Putamen (tissue), 1 donor: ENCODE data around the gene ADARB2.
"Not testable (repeated sequence)": the region's sequence is repeated elsewhere in the genome, so short reads cannot be mapped to it uniquely, and the experiment has no call there.

ENCODE experiments used
- DNase-seq: peaks from one replicate; pipeline ENCODE4 v3.0.0-alpha.2; 2016; ENCODE audit warnings: low spot score

Gene ADARB2

DNA sequence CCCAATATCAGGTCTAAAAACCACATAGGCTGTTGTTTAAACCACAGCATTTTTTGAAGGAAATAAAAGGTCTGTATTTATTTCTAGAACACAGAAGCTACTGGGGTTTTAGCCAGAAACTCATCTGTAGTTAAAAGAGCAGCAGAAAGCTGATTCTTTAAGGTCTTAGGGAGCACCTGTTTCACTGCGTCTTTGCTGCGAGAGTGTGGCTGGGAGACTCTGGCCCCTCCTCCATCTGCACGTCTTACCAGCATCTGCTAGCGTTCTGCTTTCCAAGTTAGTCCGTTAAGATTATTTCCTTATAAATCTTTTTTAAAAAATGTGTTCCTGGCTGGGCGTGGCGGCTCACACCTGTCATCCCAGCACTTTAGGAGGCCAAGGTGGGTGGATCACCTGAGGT, 95.9 kb downstream of the ADARB2 start:
- DNase-seq, result no peak

DNA sequence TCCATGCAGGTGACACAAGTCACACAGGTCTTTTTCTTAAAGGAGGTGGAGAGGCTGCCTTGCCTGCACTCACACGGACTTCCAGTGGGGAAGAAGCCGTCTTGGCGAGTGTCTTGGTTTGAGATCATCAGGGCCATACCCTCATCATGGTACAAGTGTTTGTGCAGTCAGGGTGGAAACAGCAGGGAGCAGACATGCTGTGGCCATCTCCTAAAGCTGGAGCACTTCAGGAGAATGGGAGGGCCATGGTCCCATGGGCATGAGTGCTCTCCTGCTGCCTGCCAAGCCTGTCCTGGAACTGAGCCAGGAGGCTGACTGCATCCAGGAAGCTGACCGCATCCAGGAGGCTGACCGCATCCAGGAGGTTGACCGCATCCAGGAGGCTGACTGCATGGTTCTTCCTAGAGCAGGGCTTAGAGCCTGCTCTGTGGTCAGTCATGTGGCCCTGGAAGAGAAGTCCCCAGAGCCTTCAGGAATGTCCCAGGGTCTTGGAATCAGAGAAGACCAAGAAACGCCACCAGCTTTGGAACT, 98.4 kb downstream of the ADARB2 start:
- no peak for DNase-seq

DNA sequence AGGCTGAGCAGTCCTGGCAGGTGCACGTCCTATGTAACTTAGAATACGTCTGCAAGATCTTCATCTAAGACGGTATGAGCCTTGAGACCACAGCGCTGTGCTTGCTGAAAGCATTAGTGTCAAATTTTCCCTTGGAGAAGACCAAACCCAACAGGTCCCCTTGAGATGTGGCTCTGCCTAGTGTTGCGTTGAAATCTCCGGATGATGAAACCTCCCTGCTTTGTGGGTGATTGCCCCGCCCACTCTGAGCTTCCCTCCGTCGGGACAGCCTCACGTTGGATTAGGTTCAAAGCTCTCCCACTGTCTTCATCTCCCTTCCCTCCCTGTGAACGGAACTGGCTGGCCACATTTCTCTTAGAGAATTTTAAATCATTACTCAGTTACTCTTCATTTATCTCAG, 102.0 kb downstream of the ADARB2 start:
- no peak for DNase-seq

GRCh38 chr10:1634239-1634638, 103.1 kb downstream of the ADARB2 start:
- no peak for DNase-seq

DNA sequence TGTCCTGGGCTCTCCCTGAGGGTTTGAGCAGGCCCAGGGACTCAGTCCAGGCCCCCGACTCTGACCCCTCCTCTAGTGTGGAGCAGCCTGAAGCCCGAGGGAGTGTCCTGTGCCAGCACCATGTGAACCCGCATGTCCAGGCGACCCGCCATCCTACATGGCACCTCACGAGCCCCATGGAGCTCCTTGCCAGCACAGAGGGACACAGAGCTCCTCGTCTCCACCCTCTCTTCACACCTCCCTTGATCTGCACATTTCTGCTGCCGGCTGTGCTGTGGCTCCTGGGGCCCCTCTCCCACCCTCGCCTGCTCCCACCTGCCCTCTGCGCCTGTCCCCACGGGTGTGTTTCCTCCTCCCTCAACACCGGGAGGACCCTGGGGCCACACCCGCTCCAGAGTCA, 103.5 kb downstream of the ADARB2 start:
- DNase-seq, result no peak

- no peak for DNase-seq
Observed at GRCh38 chr10:1632596-1632995, 104.7 kb downstream of the ADARB2 start.

GRCh38 chr10:1632141-1632540, 105.2 kb downstream of the ADARB2 start:
- no peak for DNase-seq

DNA sequence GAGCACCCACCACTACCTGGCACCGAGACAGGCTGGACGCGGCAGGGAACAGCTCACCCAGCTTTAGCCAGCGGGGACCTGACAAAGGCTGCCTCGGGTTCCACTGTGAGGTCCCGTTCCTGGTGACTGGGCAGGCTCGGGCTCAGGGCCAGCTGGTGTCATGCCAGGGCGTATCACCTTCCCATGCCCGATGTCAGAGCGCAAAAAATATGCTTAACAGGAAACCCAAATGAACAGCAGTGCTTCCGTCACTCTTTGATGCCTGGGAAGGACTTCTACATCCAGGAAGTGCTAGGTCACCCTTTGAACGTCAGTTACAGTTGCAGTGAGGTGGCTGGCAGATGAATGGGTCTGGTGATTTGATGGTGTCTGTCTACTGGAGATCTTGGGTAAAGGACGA, 106.0 kb downstream of the ADARB2 start:
- DNase-seq, result no peak

GRCh38 chr10:1630304-1630703, 107.0 kb downstream of the ADARB2 start:
- DNase-seq, result no peak

- DNase-seq, result no peak
Observed at GRCh38 chr10:1629326-1630198, 107.8 kb downstream of the ADARB2 start.

- DNase-seq, result no peak
Observed at GRCh38 chr10:1628757-1629156, 108.6 kb downstream of the ADARB2 start.

GRCh38 chr10:1627945-1628344, 109.4 kb downstream of the ADARB2 start:
- no peak for DNase-seq

DNA sequence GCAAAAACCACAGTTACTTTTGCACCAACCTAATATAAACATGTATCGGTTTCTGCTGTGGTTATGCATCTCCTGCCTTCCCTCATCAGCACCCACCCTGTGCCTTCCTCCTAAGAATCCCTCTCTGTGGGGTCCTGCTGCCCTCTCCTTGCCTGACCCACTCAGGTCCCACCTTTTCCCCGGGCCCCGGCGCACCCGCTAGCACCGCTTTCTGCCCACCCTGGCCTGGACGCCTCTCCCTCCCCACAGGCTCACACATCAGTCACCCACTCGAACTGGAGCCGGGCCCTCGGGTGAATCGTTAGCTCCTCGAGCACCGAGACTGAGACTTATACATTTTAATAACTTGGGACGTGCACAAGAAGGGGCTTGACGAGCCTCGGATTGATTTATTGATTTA, 110.5 kb downstream of the ADARB2 start:
- no peak for DNase-seq

GRCh38 chr10:1626410-1626809, 110.9 kb downstream of the ADARB2 start:
- no peak for DNase-seq

DNA sequence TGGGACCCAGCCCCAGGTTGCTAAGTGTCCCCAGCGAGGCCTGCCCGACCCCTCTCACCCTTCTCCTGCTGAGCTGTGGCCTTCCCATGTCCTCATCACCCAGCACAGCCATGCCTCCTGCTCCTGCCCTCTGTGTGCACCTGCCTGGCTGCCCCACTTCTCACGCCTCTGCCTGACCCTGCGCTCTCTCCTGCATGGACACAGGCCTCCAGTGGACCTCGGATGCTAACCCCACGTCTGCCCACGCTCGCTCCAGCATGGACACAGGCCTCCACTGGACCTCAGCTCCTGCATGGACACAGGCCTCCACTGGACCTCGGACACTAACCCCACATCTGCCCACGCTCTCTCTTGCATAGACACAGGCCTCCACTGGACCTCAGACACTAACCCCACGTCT, 111.6 kb downstream of the ADARB2 start:
- no peak for DNase-seq

GRCh38 chr10:1625079-1625478, 112.2 kb downstream of the ADARB2 start:
- no peak for DNase-seq

- no peak for DNase-seq
Observed at GRCh38 chr10:1624240-1624639, 113.1 kb downstream of the ADARB2 start.

DNA sequence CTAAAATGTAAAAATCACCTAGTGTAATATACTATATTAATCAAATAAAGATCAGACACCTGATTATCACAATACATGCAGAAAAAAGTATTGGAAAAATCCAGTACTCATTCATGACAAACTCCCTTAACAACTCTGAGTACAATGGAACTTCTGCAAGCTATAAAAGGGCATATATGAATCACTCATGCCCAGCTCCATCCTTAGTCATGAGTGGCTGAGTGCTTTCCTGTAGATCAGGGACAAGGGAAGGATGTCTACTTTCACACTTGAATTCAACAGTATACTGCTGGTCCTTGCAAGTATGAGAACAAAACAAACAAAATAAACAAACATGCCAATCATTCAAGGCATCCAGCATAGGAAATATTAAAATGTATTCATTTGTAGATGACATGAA, 116.5 kb downstream of the ADARB2 start:
- no peak for DNase-seq

GRCh38 chr10:1617376-1618317, 119.7 kb downstream of the ADARB2 start:
- not testable (repeated sequence) for DNase-seq

DNA sequence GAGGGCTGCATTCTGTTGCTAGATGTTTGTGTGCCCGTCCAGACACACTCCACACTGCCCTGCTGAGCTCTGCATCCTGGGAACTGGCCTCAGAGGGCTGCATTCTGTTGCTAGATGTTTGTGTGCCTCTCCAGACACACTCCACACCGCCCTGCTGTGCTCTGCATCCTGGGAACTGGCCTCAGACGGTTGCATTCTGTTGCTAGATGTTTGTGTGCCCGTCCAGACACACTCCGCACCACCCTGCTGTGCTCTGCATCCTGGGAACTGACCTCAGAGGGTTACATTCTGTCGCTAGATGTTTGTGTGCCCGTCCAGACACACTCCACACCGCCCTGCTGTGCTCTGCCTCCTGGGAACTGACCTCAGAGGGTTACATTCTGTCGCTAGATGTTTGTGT, 120.6 kb downstream of the ADARB2 start:
- not testable (repeated sequence) for DNase-seq

- no peak for DNase-seq
Observed at GRCh38 chr10:1615186-1615954, 122.0 kb downstream of the ADARB2 start.

DNA sequence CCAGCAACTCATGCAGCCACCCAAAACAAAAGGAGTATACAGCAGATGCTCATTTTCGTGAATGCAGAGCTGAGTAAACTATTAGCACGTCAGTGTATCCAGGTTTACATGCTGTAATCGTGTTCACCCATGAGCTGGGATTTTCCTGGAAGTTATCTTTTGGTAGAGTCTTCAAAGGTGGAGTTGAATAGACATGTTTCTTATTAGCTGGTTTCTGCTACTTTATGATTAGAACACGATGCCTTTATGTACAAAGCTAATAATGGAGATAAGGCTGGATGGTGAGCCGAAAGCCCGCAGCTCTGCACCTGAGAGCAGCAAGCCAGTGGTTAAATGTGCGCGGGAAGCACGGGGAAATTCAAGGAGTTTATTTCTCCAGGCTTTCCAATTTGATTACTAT, 123.8 kb downstream of the ADARB2 start:
- no peak for DNase-seq
